Memory B cell (primary cell): ENCODE results near the gene CCNK.

ENCODE experiments used
- ATAC-seq: fragments of 150-1000 bp; cut with Tn5 transposase; 2 replicates; pipeline ENCODE4 v1.10.0; 2021; ENCODE audit warnings: low read depth, mild to moderate bottlenecking, moderate library complexity
- DNase-seq, 2 donors: peaks; one replicate each; pipeline ENCODE4 v3.0.0; 2022; ENCODE audit warnings: low spot score in 2 of 2
- H3K27ac Mint-ChIP-seq: one replicate; pipeline ENCODE4 v1.8.0; 2022; ENCODE audit warnings: mild to moderate bottlenecking, moderate library complexity, mixed read lengths
- H3K27me3 Mint-ChIP-seq: one replicate; pipeline ENCODE4 v1.8.0; 2022; ENCODE audit warnings: mixed read lengths
- H3K36me3 Mint-ChIP-seq: one replicate; pipeline ENCODE4 v1.8.0; 2022; ENCODE audit warnings: mild to moderate bottlenecking, mixed read lengths
- H3K4me1 Mint-ChIP-seq: one replicate; pipeline ENCODE4 v1.8.0; 2022; ENCODE audit warnings: mixed read lengths
- H3K4me3 Mint-ChIP-seq: one replicate; pipeline ENCODE4 v1.8.0; 2022; ENCODE audit warnings: mild to moderate bottlenecking, moderate library complexity, mixed read lengths
- H3K9me3 Mint-ChIP-seq: one replicate; pipeline ENCODE4 v1.8.0; 2022; ENCODE audit warnings: mixed read lengths

The CCNK gene

GRCh38 chr14:99524091-99524661 is 43.0 kb downstream of the CCNK start:
- H3K27ac Mint-ChIP-seq = no peak overlapping the region
- no peak for ATAC-seq

GRCh38 chr14:99524804-99525698 is 43.8 kb downstream of the CCNK start:
- Mint-ChIP-seq H3K36me3 (no peaks in the 10 kb centered on the region), H3K27ac (no peak overlapping the region), H3K9me3 (no peaks in the 10 kb centered on the region), H3K4me1 (peaks cover 5% of the 10 kb centered on the region), H3K4me3 (no peak overlapping the region), H3K27me3 (no peaks in the 10 kb centered on the region)
- no peak for DNase-seq
- ATAC-seq = no peak

More at GRCh38 chr14:99524091-99524661, 43.0 kb downstream of the CCNK start:
- no peak for DNase-seq
- H3K4me3 Mint-ChIP-seq = no peak overlapping the region
- peaks cover 5% of the 10 kb centered on the region for H3K4me1 Mint-ChIP-seq
- H3K27me3 Mint-ChIP-seq = no peaks in the 10 kb centered on the region
- H3K36me3 Mint-ChIP-seq = no peaks in the 10 kb centered on the region
- H3K9me3 Mint-ChIP-seq = no peaks in the 10 kb centered on the region

- peaks cover 5% of the 10 kb centered on the region for H3K4me1 Mint-ChIP-seq
- ATAC-seq (no peak), DNase-seq (no peak)
- no peaks in the 10 kb centered on the region for H3K9me3 Mint-ChIP-seq
- no peak overlapping the region for H3K4me3 Mint-ChIP-seq
- H3K36me3 Mint-ChIP-seq = no peaks in the 10 kb centered on the region
- H3K27ac Mint-ChIP-seq = no peak overlapping the region
- no peaks in the 10 kb centered on the region for H3K27me3 Mint-ChIP-seq
Measured at GRCh38 chr14:99525699-99526080, 44.5 kb downstream of the CCNK start.

- no peak for DNase-seq
- no peak overlapping the region for H3K4me3 Mint-ChIP-seq
- ATAC-seq = no peak
- no peaks in the 10 kb centered on the region for H3K27me3 Mint-ChIP-seq
- H3K4me1 Mint-ChIP-seq = peaks cover 5% of the 10 kb centered on the region
- H3K9me3 Mint-ChIP-seq = no peaks in the 10 kb centered on the region
- H3K27ac Mint-ChIP-seq = no peak overlapping the region
- no peaks in the 10 kb centered on the region for H3K36me3 Mint-ChIP-seq
Measured at GRCh38 chr14:99527026-99527425, 45.8 kb downstream of the CCNK start.

- H3K4me3 Mint-ChIP-seq = no peak overlapping the region
- DNase-seq = no peak
- no peak for ATAC-seq
- H3K27ac Mint-ChIP-seq = no peak overlapping the region
- no peaks in the 10 kb centered on the region for H3K27me3 Mint-ChIP-seq
- H3K36me3 Mint-ChIP-seq = no peaks in the 10 kb centered on the region
- H3K4me1 Mint-ChIP-seq = peaks cover 5% of the 10 kb centered on the region
- no peaks in the 10 kb centered on the region for H3K9me3 Mint-ChIP-seq
Measured at GRCh38 chr14:99527427-99528076, 46.3 kb downstream of the CCNK start.

- Mint-ChIP-seq H3K36me3 (no peaks in the 10 kb centered on the region), H3K27ac (no peak overlapping the region), H3K4me3 (no peak overlapping the region), H3K9me3 (no peaks in the 10 kb centered on the region), H3K27me3 (no peaks in the 10 kb centered on the region), H3K4me1 (peaks cover 4% of the 10 kb centered on the region)
- DNase-seq = no peak
- no peak for ATAC-seq
Measured at GRCh38 chr14:99529899-99530298, 48.7 kb downstream of the CCNK start.

GRCh38 chr14:99530407-99531155 is 49.4 kb downstream of the CCNK start:
- H3K4me1 Mint-ChIP-seq = no peaks in the 10 kb centered on the region

GRCh38 chr14:99531251-99532096 is 50.3 kb downstream of the CCNK start:
- H3K4me3 Mint-ChIP-seq = no peak overlapping the region
- H3K27me3 Mint-ChIP-seq = peaks cover under 1% of the 10 kb centered on the region
- no peaks in the 10 kb centered on the region for H3K9me3 Mint-ChIP-seq
- no peaks in the 10 kb centered on the region for H3K4me1 Mint-ChIP-seq
- H3K36me3 Mint-ChIP-seq = no peaks in the 10 kb centered on the region
- ATAC-seq (no peak), DNase-seq (no peak)
- H3K27ac Mint-ChIP-seq = no peak overlapping the region

More at GRCh38 chr14:99530407-99531155, 49.4 kb downstream of the CCNK start:
- Mint-ChIP-seq H3K9me3 (no peaks in the 10 kb centered on the region), H3K27ac (no peak overlapping the region), H3K4me3 (no peak overlapping the region), H3K36me3 (no peaks in the 10 kb centered on the region), H3K27me3 (no peaks in the 10 kb centered on the region)
- ATAC-seq = no peak
- no peak for DNase-seq

GRCh38 chr14:99532310-99532709 is 51.1 kb downstream of the CCNK start:
- Mint-ChIP-seq H3K4me3 (no peak overlapping the region), H3K4me1 (no peaks in the 10 kb centered on the region)
- no peak for ATAC-seq

GRCh38 chr14:99534333-99534732 is 53.1 kb downstream of the CCNK start:
- no peaks in the 10 kb centered on the region for H3K36me3 Mint-ChIP-seq

More at GRCh38 chr14:99532310-99532709, 51.1 kb downstream of the CCNK start:
- Mint-ChIP-seq H3K9me3 (no peaks in the 10 kb centered on the region), H3K27me3 (peaks cover 5% of the 10 kb centered on the region), H3K36me3 (no peaks in the 10 kb centered on the region), H3K27ac (no peak overlapping the region)
- DNase-seq = no peak

GRCh38 chr14:99534863-99535262 is 53.7 kb downstream of the CCNK start:
- no peaks in the 10 kb centered on the region for H3K9me3 Mint-ChIP-seq
- DNase-seq = no peak
- H3K27ac Mint-ChIP-seq = no peak overlapping the region
- no peaks in the 10 kb centered on the region for H3K4me1 Mint-ChIP-seq
- H3K27me3 Mint-ChIP-seq = peaks cover 13% of the 10 kb centered on the region
- H3K36me3 Mint-ChIP-seq = no peaks in the 10 kb centered on the region
- H3K4me3 Mint-ChIP-seq = no peak overlapping the region
- ATAC-seq = no peak

More at GRCh38 chr14:99534333-99534732, 53.1 kb downstream of the CCNK start:
- Mint-ChIP-seq H3K9me3 (no peaks in the 10 kb centered on the region), H3K27me3 (peaks cover 13% of the 10 kb centered on the region), H3K4me1 (no peaks in the 10 kb centered on the region), H3K27ac (no peak overlapping the region), H3K4me3 (no peak overlapping the region)
- no peak for DNase-seq
- no peak for ATAC-seq

GRCh38 chr14:99535448-99535847 is 54.2 kb downstream of the CCNK start:
- no peaks in the 10 kb centered on the region for H3K36me3 Mint-ChIP-seq
- no peak overlapping the region for H3K27ac Mint-ChIP-seq
- no peaks in the 10 kb centered on the region for H3K9me3 Mint-ChIP-seq
- no peak overlapping the region for H3K4me3 Mint-ChIP-seq
- peaks cover 13% of the 10 kb centered on the region for H3K27me3 Mint-ChIP-seq
- no peak for ATAC-seq
- DNase-seq = no peak
- H3K4me1 Mint-ChIP-seq = no peaks in the 10 kb centered on the region
